GM19240 (cell line): ENCODE measurements around the gene VANGL2.

Experiments used
- DNase-seq: peaks from one replicate; pipeline ENCODE4 v3.0.0; 2011; ENCODE audit warnings: low spot score; ENCODE audit not compliant: insufficient read length

Gene VANGL2

DNA sequence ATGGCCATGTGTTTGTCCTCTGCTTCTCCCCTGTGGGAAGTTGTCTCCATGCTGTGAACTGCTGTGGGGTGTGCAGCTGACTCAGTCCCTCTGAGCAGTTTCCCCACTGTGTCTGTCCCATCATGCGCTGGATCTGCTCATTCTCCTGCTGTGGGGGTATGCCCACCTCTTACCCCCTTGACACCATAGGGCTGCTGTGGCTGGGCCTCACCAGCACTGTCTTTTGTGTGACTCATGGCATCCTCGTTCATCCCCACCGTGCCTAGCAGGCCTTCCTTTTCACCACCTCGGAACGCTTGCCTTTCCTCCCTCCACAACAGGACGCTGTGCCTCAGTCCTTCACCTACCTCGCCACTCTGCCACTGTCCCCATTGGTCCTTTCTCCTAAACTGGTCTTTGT, 27.3 kb downstream of the VANGL2 start:
- no peak for DNase-seq

DNA sequence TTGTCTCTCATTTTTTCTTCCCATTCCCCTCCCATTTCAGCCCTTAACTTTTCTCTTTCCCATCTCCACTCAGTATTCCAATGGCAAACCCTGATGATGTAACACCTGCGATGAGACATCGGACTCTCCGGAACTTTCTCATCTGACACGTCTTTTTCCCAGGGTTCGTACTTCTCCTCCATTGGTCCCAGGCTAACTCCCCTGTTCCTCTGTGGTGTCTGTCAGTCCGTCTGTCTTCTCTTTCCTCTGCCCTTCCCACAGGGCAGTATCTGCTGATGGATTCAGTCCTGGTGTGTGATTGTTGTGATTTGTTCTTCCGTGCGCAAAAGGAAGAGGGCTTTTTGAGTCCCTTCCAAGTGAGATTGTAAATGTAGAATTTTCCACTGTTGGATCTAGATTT, 27.7 kb downstream of the VANGL2 start:
- DNase-seq = no peak

DNA sequence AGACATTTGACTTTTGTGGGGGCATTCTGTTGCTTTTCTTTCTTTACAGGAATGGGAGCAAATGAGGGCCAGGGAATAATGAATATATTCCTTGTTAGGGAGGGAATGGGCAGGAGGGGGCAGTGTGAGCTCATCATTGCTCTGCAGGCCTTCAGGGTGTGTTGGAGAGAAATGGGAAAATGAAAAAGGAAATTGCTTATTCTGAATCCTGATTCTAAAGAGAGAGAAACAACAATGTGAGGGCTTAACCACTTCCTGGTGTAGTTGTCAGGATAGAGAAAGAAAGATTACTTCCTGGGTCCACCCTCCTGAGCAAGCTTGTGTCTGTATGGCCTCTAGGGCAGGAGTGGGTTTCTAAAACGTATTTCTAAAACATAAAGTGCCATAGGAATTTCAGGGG, 28.3 kb downstream of the VANGL2 start:
- DNase-seq = no peak

DNA sequence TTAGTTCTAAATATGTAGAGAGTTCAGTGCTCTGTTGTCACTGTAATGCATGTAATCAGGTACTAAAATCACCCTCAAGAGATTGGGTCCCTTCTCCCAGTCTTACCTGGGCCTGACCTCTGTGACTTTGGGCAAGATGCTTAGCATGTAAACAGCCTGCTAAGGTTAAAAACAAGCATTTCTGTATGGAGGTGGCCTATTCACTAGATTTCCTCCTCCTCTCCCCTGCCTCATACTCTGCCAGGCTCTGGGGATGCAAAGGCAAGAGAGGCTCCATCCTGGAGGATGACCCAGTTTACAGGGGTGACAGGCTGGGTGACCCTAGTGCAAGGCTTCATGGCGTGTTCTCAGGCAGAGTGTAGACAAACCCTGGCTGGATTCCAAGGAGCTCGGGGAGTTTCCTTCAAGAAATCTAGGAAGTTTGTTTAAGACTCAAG, 28.8 kb downstream of the VANGL2 start:
- no peak for DNase-seq

DNA sequence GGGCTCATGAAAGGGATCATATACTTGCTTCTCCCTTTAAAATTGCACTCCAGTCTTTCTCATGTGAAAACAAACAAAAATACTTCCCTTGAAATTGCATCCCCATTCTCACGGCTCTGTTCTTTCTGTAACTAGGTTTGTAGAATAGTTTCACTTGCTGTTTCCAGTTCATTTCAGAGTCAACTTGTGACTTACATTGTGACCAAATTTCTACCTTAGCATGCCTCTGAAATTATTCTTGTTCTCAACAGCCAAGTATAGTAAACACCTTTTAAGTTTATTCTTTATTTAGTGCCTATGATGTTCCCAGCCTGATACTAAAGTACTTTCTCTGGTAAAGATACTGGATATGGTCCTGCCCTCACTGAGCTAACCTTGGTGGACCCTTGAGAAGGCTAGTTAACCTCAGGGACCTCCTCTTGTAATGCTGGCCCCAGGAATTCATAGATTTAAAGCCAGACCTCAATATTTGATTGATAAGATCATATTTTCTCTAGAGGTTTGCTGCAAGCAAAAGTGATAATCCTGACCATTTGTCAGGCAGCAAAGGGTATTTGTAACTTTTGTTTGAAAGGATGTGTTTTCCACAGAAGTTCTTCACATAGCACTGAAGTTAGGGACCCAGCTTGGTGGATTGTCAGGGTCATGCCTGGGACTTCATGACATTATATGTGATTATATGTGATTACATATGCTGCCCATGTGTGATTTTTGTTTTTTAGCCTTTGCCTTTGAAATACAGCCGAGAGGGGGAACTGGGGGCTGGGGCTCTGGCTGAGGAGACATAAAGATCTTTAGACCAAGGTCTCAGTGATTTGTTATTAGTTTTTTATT, 29.6 kb downstream of the VANGL2 start:
- no peak for DNase-seq

DNA sequence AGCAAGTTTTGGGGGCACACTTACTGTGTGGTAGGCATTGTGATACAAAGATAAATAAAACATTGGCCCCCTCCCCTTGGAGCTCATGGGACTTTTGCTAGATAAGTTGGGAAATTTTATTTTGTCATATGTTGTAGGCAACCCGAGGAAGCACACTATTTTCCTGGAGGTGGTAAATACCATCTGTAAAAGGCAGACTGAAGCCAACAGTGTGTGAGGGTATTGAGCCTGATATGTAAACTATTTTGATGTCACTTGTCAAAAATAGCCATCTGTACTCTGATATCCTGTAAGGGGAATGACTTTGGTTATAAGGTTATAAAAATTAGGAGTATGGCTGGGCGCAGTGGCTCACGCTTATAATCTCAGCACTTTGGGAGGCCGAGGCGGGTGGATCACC, 30.6 kb downstream of the VANGL2 start:
- no peak for DNase-seq

DNA sequence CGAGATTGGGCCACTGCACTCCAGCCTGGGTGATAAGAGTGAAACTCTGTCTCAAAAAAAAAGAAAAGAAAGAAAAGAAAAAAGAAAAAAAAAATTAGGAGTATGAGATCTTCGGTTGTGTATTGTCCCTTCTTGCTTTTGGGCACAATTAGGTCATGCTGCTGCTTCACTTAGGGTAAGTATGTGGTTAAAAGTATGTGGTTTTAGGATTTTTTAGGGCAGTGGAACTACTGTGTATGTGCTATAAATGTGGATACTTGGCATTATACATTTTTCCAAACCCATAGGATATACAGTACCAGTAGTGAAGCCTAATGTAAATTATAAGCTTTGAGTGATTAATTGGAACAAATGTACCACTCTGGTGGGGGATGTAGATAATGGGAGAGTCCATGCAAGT, 31.2 kb downstream of the VANGL2 start:
- DNase-seq = no peak

DNA sequence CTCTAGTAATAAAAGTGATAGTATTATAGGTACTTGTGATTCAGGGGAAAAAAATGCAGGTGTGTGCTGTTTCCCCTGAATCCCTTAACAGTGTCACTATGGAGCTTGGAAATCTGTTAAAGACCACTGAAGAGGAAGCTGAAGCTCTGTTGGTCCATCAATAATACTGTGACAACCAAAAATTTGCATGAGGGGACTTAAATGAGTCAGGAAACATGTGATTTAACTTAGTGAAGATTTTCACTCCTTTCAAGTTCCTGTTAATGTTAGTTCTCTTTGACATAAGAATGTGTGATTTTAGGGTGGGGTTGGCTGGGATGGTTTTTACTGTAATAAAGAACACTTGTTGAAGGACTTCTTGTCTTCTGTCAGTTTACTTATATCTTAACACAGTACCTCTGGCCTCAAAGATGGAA, 32.0 kb downstream of the VANGL2 start:
- no peak for DNase-seq

DNA sequence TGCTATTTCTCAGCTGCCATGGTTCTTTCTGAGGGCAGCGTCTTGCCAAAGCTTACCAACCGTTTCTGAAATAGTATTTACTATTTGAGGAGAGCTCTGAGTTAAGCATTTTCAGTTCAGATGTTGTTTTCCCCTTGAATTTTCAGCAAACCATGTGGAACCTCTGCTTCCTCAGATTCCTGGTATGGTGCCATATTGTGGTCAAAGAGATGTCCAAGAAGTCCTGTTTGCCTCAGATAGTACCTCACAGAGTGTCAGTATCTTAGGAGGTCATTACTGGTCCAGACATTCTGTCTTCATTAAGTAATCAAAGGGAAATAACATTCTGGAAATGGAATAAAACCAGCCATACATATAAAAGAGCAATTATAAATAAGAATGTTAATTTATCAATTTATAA, 36.6 kb downstream of the VANGL2 start:
- no peak for DNase-seq

DNA sequence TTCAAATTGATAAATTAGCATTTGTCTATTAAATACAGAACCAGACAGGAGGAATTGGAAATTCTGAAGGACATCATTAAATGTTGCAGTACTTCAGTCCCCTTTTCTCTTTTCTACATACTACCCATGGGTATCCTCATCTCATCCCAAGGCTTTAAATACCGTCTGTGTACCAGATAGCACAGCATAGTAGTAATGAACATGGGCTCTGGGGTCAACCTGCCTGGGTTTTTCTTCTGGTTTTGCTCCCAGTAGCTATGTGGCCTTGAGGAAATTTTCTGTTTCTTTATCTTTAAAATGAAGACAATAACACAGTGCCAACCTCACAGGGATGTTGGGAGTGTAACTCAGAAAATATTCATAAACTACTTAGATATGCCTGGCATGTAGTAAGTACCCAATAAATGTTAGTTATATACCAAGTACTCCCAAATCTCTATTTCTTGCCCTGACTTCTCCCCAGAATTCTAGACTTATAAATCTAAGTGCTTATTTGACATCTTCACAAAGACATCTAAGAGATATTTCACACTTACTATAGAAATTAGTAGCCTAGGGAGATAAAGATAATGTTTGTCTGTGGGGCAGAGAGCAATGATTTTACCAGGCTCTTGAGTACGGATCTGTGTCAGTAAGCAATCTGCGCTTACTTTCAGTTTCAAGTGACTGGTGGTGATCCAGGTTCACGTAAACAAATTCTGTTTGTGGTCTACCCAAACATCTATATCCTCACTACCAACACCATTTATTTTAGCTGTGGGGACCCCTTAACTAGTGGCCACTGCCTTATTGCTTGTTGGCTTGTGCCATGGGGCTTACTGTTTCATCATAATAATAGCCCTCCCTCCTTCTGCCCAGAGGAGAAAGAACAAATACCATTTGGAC, 37.3 kb downstream of the VANGL2 start:
- DNase-seq = no peak

DNA sequence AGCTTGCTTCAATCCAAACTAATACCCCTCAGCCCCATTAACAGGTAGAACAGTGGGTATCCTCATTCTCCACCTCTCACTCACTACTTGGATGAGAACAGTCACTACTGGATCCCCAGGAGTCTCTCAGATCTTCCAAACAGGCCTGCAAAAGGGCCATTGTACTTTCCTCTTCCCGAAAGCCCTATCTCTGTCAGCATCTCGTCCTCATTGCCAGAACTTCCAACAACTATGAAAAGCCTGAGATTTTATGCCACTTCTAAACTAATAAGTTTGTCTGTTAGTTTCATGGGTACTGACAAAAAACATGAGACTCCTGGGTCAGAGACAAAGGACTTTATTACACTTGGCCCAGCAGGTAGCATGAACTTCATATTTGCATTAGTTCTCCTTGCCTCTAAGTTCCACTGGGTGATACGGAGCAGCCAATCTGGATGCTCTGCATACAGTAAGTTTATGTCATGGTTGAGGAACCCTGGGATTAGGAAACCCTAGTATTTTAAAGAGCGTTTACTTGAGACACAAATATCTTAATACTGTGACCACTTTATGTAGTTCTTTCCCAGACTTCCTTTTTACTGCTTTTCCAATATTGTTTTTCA, 38.1 kb downstream of the VANGL2 start:
- no peak for DNase-seq

DNA sequence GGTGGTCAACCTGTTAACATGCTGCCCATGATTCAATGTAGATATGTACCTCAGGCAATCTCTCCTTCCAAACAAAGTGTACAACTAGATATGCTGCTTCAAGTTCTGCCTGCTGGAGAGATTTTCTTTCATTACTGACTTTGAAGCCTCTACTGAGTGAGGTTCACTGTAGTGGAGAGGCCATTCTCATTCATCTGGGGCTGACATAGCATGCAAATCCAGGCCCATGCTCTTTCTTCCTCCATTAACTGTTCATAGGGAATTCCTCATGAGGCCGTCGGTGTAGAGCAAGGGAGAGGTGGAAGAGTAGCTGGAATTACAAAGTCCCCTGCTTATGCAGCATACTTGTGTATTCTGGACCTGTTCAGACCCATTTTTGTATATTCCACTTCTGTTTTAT, 38.6 kb downstream of the VANGL2 start:
- no peak for DNase-seq

DNA sequence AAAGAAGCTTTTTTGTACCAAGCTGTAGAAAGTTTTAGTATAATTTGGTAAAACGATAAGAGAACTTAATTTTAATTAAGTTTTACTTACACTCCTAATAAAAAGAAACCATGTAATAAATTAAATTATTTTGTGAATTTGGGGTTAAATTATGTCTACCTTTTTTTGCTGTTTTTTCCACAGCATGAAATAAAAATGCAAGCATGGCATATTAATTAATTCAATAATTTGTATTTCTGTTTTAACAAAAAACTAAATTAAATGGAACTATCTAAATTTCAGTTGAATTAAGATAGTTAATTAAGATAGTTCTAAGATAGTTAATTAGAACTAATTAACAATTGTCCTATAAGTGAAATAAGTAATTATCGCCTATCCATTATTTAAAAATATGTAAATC, 39.4 kb downstream of the VANGL2 start:
- no peak for DNase-seq

DNA sequence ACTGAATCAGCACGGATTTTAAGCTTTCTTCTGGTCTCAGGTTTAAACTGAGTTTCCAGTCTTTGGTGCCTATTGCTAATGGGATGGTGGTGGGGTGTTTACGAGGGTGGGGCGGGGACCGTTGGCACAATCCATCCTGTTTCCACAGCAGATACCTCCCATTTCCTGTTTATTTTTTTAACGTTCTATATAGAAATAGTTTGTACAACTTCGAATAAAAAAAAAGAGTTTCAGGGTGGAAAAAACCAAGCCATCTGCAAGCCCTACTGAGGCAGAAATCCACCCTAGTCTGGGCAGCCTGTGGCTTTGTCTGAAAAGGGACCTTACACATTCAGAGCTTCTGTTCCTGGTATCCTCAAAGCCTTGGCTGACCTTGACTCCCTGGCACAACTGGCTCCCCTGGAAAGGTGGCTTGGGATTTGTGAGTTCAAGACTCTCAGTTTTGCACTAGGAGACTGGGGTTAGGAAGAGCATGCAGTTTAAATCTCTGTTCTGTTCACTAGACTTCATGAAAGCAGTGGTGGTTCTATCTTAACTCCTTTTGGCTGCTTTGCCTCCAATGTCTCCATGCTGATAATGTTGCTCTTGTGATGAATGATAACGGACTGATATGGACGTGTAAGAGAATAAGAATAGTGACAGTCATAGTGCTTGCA, 46.7 kb downstream of the VANGL2 start:
- no peak for DNase-seq

DNA sequence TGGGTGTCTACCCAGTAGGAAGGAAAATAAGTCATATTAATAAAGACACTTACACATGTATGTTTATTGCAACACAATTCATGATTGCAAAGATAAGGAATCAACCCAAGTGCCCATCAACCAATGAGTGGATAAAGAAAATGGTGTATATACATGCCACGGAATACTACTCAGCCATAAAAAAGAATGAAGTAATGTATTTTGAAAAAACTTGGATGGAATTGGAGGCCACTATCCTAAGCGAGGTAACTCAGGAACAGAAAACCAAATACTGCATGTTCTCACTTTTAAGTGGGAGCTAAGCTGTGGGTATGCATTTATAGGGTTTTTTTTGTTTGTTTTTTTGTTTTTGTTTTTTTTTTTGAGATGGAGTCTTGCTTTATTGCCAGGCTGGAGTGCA, 49.1 kb downstream of the VANGL2 start:
- no peak for DNase-seq

DNA sequence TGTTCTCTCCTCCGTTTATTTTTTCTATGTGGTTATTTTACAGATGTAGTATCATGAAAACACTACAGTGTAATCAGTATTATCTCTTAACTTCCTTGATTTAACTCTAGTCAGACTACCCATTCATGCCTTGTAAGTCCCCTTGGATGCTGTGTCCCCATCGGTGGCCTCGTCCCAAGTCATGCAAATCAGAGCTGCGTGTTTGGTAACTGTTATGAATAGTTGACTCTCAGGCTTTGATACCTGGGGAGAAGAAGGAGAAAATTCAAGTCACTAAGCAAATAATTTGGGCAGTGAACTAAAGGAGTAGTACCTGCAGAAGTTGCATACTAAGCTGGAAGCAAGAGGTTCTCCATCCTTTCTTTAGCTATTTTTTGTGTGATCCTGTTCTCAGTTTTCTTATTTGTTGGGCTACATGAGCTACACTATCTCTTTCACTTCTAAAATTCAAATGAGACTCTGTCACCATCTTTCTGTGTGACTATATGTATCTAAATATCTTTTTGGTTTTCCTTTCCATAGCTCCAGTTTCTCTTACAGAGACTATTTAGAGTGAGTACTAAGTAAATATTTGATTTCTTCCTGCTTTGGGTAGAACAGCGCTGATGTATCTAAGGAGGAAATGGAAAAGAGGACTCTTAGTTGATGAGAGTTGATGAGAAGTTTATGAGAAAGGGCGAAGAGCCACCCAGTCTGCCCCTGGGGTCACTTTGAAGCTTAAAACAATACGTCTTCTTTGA, 50.9 kb downstream of the VANGL2 start:
- DNase-seq = no peak

DNA sequence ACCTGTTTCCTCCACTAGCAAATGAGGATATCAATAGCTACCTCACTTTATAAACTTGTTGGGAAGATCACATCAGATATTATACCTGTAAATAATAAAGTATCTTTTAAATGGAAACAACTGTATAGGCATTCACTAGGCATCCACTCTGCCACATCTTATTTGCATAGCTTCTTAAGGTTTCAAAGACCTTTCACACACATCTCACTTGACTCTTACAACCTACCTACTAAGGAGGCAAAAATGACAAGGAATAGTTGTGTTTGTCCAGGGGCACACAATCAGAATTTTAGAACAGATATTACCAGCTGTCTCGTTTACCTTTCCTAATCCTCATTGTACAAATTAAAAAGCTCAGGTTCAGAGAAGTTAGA, 51.5 kb downstream of the VANGL2 start:
- no peak for DNase-seq

DNA sequence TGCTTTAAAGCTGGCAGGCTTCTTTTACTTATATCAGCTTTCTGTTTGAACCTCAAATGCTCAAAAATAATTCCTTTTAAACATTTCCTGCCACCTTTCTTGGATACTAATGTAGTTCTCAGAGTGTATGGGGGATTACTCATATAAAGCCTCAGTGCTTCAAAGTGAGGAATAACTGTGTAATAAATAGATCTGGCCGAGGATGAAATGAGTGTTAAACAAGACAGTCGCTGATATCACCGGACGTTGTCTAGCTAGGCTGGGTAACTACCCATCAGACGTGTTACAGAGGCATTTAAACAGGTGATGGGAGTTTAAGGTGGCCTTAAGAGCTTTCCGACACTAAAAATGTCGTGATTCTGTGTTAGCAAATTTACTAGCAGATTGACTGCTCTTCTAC, 53.1 kb downstream of the VANGL2 start:
- DNase-seq = no peak

DNA sequence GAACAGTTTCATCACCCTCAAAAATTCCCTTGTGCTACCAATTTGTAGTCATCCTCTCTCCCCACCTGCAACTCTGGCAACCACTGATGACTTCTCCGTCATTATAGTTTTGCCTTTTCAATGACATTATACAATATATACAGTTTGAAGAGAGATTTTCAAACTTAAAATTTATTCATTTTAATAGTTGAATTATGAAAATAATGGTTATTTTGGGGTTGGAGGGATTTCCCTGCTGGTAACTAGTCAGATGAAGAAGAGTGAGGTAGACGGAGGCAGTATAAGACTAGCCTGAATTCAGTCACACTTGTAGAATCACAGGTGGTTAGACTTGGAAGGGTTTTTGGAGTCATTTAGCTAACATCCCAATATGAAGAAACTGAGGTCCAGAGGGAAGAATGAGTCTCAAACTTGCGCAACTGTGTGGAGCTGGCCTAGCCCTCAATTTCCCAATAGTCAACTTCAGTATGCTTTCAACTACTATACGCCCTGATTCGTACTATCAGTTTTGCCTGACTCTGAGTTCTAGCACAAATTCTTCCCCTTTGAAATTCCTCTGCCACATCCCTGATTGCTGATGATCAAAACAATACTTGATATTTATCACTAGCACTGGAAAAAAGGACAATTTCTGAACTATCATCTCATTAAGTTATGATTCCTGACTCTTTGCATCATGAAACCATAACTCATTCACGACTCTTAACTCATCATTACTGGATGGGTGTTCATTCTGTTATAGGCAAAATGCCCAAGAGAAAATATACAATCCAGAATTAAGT, 54.2 kb downstream of the VANGL2 start:
- DNase-seq = no peak

DNA sequence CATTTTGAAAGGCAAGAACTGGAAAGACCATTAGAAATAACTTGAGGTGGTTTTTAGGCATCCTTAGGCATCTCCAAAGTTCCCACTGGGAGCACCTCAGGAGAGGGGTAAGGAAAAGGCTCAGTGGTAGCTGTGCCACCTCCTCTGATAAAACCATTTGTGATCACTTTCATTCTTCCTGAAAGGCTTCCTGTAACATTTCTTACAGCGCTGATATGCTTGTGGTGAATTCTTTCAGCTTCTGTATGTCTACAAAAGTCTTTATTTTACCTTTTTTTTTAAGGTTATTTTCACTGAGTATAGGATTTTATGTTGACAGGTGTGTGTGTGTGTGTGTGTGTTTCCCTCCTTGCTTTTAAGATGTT, 54.8 kb downstream of the VANGL2 start:
- no peak for DNase-seq
